K562 (cell line): ENCODE measurements around the gene MKS1.

ENCODE experiments used
- CTCF ChIP-seq, 3 experiments: IDR thresholded peaks in 2 of 3; conservative IDR thresholded peaks in 1 of 3; 2 replicates each; pipeline ENCODE4 v1.5.1; 2011 to 2012; ENCODE audit warnings: low read length in 3 of 3, mild to moderate bottlenecking in 3 of 3, control low read depth in 2 of 3, improper control_type of control experiment in 1 of 3, inconsistent platforms in 1 of 3, low read depth in 1 of 3, mixed read lengths in 1 of 3, moderate library complexity in 1 of 3; ENCODE audit not compliant: insufficient read depth in 2 of 3
- DDX20 ChIP-seq: fragments of 450-650 bp; IDR thresholded peaks from 2 replicates; pipeline ENCODE4 v1.6.1; 2016; ENCODE audit warnings: missing genetic modification characterization, low read depth, mild to moderate bottlenecking, missing compliant biosample characterization, moderate library complexity
- FOSL1 ChIP-seq: fragments of 200-800 bp; sonication (Bioruptor generic); conservative IDR thresholded peaks from 2 replicates; pipeline ENCODE4 v1.6.1; 2016; ENCODE audit warnings: missing genetic modification characterization, missing compliant biosample characterization
- HNRNPL ChIP-seq: fragments of 200-400 bp; formaldehyde crosslinking; IDR thresholded peaks from 2 replicates; pipeline ENCODE4 v1.6.1; 2017; ENCODE audit warnings: low read depth, mild to moderate bottlenecking, low read length
- NKRF ChIP-seq: fragments of 450-650 bp; IDR thresholded peaks from 2 replicates; pipeline ENCODE4 v1.6.1; 2016; ENCODE audit warnings: borderline replicate concordance
- SAFB ChIP-seq: fragments of 200-400 bp; formaldehyde crosslinking; IDR thresholded peaks from 2 replicates; pipeline ENCODE4 v1.6.1; 2017; ENCODE audit warnings: low read depth, low read length, borderline replicate concordance
- SOX6 ChIP-seq: fragments of 450-650 bp; IDR thresholded peaks from 2 replicates; pipeline ENCODE4 v1.6.1; 2014; ENCODE audit warnings: mild to moderate bottlenecking
- ZFP91 ChIP-seq: sonication (generic); formaldehyde crosslinking; IDR thresholded peaks from 2 replicates; pipeline ENCODE4 v1.8.0; 2022; ENCODE audit warnings: mild to moderate bottlenecking, missing genetic modification reagents
- ZNF717 ChIP-seq: fragments of 250-450 bp; sonication (Bioruptor Pico); IDR thresholded peaks from 2 replicates; pipeline ENCODE4 v1.5.0; 2021
- ZNF740 ChIP-seq, 3 experiments: fragments of 200-800 bp in 1 of 3; sonication (Bioruptor generic) in 1 of 3; sonication (generic) in 1 of 3; formaldehyde crosslinking in 1 of 3; IDR thresholded peaks; 2 replicates each; pipeline versions ENCODE4 v1.6.1 to v1.8.0; 2016 to 2022; ENCODE audit warnings: mild to moderate bottlenecking in 2 of 3, missing compliant biosample characterization in 2 of 3, missing genetic modification characterization in 2 of 3, missing genetic modification reagents in 1 of 3

- TF ChIP-seq CTCF (IDR thresholded peaks at IDR 0.05 in 2 of 3, conservative IDR thresholded peaks at IDR 0.05 in 1 of 3; ENCODE audit: insufficient read depth in 2 of 3, low read depth in 1 of 3, low read length in 3 of 3) (no peak), DDX20 (tag) (no peak), FOSL1 (tag) (no peak), ZFP91 (CRISPR knock-in tag) (no peak), ZNF717 (no peak), NKRF (no peak), SOX6 (no peak), ZNF740 (CRISPR knock-in tag; IDR thresholded peaks at IDR 0.05) (no peak), ZNF740 (tag; IDR thresholded peaks at IDR 0.05) (no peak), HNRNPL (no peak), SAFB (no peak)
Observed at GRCh38 chr17:58267347-58268324, 48.6 kb upstream of the MKS1 start.
